Endothelial cell of hepatic sinusoid (primary cell): Measurements from ENCODE around the gene INSM2.

Source experiments
- in situ Hi-C: cut with HindIII; loops from 2 replicates; pipeline ENCODE4 v1.10.0; 2017; ENCODE audit warnings: low sequenced_read_pairs

INSM2 gene

GRCh38 chr14:35533357-35534207 is at the start of gene INSM2:
Gene INSM2, plus strand, starts transcription at chr14:35534164. Its CDS starts 89 bp downstream, at chr14:35534253.
- in situ Hi-C loops, result no loop called here

GRCh38 chr14:35492569-35493014 is 41.4 kb upstream of the INSM2 start:
- in situ Hi-C loops, result no loop called here

GRCh38 chr14:35495278-35495677 is 38.7 kb upstream of the INSM2 start:
- in situ Hi-C loops, result no loop called here

GRCh38 chr14:35499180-35499579 is 34.8 kb upstream of the INSM2 start:
- in situ Hi-C loops, result no loop called here

- in situ Hi-C loops, result no loop called here
These were observed 30.3 kb upstream of the INSM2 start for GRCh38 chr14:35503646-35504045.

- in situ Hi-C loops, result no loop called here
These were observed 29.7 kb upstream of the INSM2 start for GRCh38 chr14:35504260-35504659.

GRCh38 chr14:35506461-35506860 is 27.5 kb upstream of the INSM2 start:
- in situ Hi-C loops, result no loop called here

- in situ Hi-C loops, result no loop called here
These were observed 27.0 kb upstream of the INSM2 start for GRCh38 chr14:35506927-35507326.

- in situ Hi-C loops, result no loop called here
These were observed 24.1 kb upstream of the INSM2 start for GRCh38 chr14:35509846-35510245.

- in situ Hi-C loops, result no loop called here
These were observed 21.2 kb upstream of the INSM2 start for GRCh38 chr14:35512765-35513164.

- in situ Hi-C loops, result no loop called here
These were observed 18.0 kb upstream of the INSM2 start for GRCh38 chr14:35515916-35516315.

- in situ Hi-C loops, result no loop called here
These were observed 14.0 kb upstream of the INSM2 start for GRCh38 chr14:35519986-35520385.

- in situ Hi-C loops, result no loop called here
These were observed 8.3 kb upstream of the INSM2 start for GRCh38 chr14:35525695-35526094.

- in situ Hi-C loops, result no loop called here
These were observed 7.0 kb upstream of the INSM2 start for GRCh38 chr14:35526962-35527361.

- in situ Hi-C loops, result no loop called here
These were observed 1.8 kb upstream of the INSM2 start for GRCh38 chr14:35531960-35532747.

GRCh38 chr14:35532783-35533356 is 1.1 kb upstream of the INSM2 start:
- in situ Hi-C loops, result no loop called here

- in situ Hi-C loops, result no loop called here
These were observed 376 bp downstream of the INSM2 start for GRCh38 chr14:35534208-35534872.

- in situ Hi-C loops, result no loop called here
These were observed 1.0 kb downstream of the INSM2 start for GRCh38 chr14:35534873-35535482.

GRCh38 chr14:35535483-35536112 is 1.6 kb downstream of the INSM2 start:
- in situ Hi-C loops, result no loop called here

GRCh38 chr14:35539969-35540368 is 6.0 kb downstream of the INSM2 start:
- in situ Hi-C loops, result no loop called here
